PC-9 (cell line): Measurements from ENCODE around the gene ZNF415. TPM values are rescaled to one million over a fixed set of nuclear protein-coding genes. Genes with fewer than 3 reads are reported as not detected.

Experiments used
- BruUV-seq: library from RNA; stranded (reverse); fragments of 400-500 nt; replicated peaks from 2 replicates; lab custom pipeline; 2021; lab: Mats Ljungman, UMichigan
- CTCF ChIA-PET: fragments of 300-600 bp; sonication (Branson Sonifier 250); formaldehyde crosslinking; loops from one replicate; lab custom pipeline; 2022; ENCODE audit warnings: antibody characterized with exemption; lab: Charles Lee
- POLR2A ChIA-PET: fragments of 300-600 bp; sonication (Branson Sonifier 250); formaldehyde crosslinking; loops from one replicate; lab custom pipeline; 2022; ENCODE audit warnings: antibody characterized with exemption; ENCODE audit not compliant: unreplicated experiment; lab: Charles Lee
- DNase-seq, 2 experiments: peaks; one replicate each; pipeline versions ENCODE4 v3.0.0 to v3.0.0-alpha.2; 2015 to 2022; ENCODE audit warnings: mixed read lengths in 1 of 2
- H2AFZ ChIP-seq: fragments of 200-600 bp; sonication (generic); 2 replicates; pipeline ENCODE4 v1.8.1; 2017; ENCODE audit warnings: antibody characterized with exemption
- H3F3A ChIP-seq: fragments of 200-600 bp; sonication (generic); 2 replicates; pipeline ENCODE4 v1.8.1; 2017; ENCODE audit warnings: antibody characterized with exemption, mild to moderate bottlenecking, low read depth; ENCODE audit not compliant: insufficient read depth
- H3K27ac ChIP-seq: fragments of 200-600 bp; sonication (generic); 2 replicates; pipeline ENCODE4 v1.6.1; 2016; ENCODE audit warnings: mixed run types
- H3K27me3 ChIP-seq: fragments of 200-600 bp; sonication (generic); 2 replicates; pipeline ENCODE4 v1.6.1; 2016; ENCODE audit warnings: low read depth, mixed run types; ENCODE audit not compliant: insufficient read depth
- H3K36me3 ChIP-seq: fragments of 200-600 bp; sonication (generic); 2 replicates; pipeline ENCODE4 v1.6.1; 2016; ENCODE audit warnings: low read depth, mixed run types
- H3K4me1 ChIP-seq: fragments of 200-600 bp; sonication (generic); replicated peaks from 2 replicates; pipeline ENCODE4 v1.6.1; 2016; ENCODE audit warnings: mixed run types; ENCODE audit not compliant: insufficient read depth
- H3K4me2 ChIP-seq: fragments of 200-600 bp; sonication (generic); 2 replicates; pipeline ENCODE4 v1.6.1; 2017; ENCODE audit warnings: mixed run types
- H3K4me3 ChIP-seq: fragments of 200-600 bp; sonication (generic); 2 replicates; pipeline ENCODE4 v1.6.1; 2016; ENCODE audit warnings: mixed run types
- H3K79me2 ChIP-seq: fragments of 200-600 bp; sonication (generic); 2 replicates; pipeline ENCODE4 v1.6.1; 2017; ENCODE audit warnings: low read depth, mixed run types
- H3K9me2 ChIP-seq: fragments of 200-600 bp; sonication (generic); 2 replicates; pipeline ENCODE4 v1.8.1; 2017; ENCODE audit warnings: mild to moderate bottlenecking; ENCODE audit not compliant: insufficient read depth
- H3K9me3 ChIP-seq: fragments of 200-600 bp; sonication (generic); 2 replicates; pipeline ENCODE4 v1.8.1; 2016; ENCODE audit warnings: low read depth; ENCODE audit not compliant: insufficient read depth
- H4K20me1 ChIP-seq: fragments of 200-600 bp; sonication (generic); 2 replicates; pipeline ENCODE4 v1.8.1; 2017; ENCODE audit not compliant: insufficient read depth
- EZH2 ChIP-seq: fragments of 200-600 bp; sonication (generic); IDR thresholded peaks from 2 replicates; pipeline ENCODE4 v1.8.0; 2017; ENCODE audit warnings: antibody characterized with exemption, low read depth
- intact Hi-C: fragments of 100-400 bp; cut with micrococcal nuclease; formaldehyde crosslinking; loops from one replicate; pipeline ENCODE4 v1.10.0; 2022; ENCODE audit not compliant: unreplicated experiment
- total RNA-seq: library from RNA; stranded (reverse); gene quantifications from 2 replicates; pipeline ENCODE4 v1.2.3, GENCODE V29; 2021
- TF ChIP-seq, protein P1 (sequence below): fragments of 200-600 bp; sonication (generic); conservative IDR thresholded peaks from 2 replicates; pipeline ENCODE4 v1.6.1; 2017; ENCODE audit warnings: mixed run types, antibody characterized with exemption, mild to moderate bottlenecking, moderate library complexity

ZNF415 gene
- total RNA-seq, 1 experiment from 2014 or later, result 12.9 TPM

DNA sequence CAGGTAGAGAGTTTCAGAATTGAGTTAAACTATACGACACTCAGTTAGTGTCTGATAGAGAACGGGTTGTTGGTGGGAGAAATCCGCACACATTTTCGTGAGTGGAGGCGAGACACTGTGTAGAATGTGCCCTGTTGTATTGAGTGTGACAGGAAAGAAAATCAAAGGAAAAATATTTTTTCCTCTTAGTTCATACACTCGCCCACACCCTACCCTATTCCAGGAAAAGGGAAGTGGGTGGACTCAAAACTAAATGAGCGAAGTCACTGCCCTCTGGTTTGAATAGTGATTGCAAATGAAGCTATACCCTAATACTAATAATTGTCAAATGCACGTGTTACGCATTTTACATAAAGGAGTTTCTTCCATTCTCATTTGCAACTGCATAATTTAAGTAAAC is 24.1 kb upstream of the ZNF415 start:
- DNase-seq, result no peak
- H3K36me3 ChIP-seq, result peaks cover 30% of the 10 kb centered on the region
- H3K9me3 ChIP-seq, result peaks cover 53% of the 10 kb centered on the region
- CTCF ChIA-PET, result no interaction called here
- H4K20me1 ChIP-seq, result no peaks in the 10 kb centered on the region
- H3K4me1 ChIP-seq, result peaks cover 3% of the 10 kb centered on the region; the same call in 1 of the 2 replicates
- no peaks in the 10 kb centered on the region for H3K27me3 ChIP-seq
- no peak overlapping the region for H3K4me3 ChIP-seq
- no peak overlapping the region for H3K4me2 ChIP-seq
- no TSS peak for BruUV-seq
- H3K9me2 ChIP-seq, result no peaks in the 10 kb centered on the region
- no peak overlapping the region for H3K27ac ChIP-seq
- H2AFZ ChIP-seq, result no peak overlapping the region
- POLR2A ChIA-PET, result no interaction called here
- H3F3A ChIP-seq, result no peaks in the 10 kb centered on the region
- no peak for TF ChIP-seq EZH2
- TF ChIP-seq, protein P1, sequence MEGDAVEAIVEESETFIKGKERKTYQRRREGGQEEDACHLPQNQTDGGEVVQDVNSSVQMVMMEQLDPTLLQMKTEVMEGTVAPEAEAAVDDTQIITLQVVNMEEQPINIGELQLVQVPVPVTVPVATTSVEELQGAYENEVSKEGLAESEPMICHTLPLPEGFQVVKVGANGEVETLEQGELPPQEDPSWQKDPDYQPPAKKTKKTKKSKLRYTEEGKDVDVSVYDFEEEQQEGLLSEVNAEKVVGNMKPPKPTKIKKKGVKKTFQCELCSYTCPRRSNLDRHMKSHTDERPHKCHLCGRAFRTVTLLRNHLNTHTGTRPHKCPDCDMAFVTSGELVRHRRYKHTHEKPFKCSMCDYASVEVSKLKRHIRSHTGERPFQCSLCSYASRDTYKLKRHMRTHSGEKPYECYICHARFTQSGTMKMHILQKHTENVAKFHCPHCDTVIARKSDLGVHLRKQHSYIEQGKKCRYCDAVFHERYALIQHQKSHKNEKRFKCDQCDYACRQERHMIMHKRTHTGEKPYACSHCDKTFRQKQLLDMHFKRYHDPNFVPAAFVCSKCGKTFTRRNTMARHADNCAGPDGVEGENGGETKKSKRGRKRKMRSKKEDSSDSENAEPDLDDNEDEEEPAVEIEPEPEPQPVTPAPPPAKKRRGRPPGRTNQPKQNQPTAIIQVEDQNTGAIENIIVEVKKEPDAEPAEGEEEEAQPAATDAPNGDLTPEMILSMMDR, result no peak
- peaks cover 13% of the 10 kb centered on the region for H3K79me2 ChIP-seq
- intact Hi-C loops, result loop anchor here (10.0 kb wide), 1 partner anchor 162 kb away; no protein-coding TSS in a partner anchor

DNA sequence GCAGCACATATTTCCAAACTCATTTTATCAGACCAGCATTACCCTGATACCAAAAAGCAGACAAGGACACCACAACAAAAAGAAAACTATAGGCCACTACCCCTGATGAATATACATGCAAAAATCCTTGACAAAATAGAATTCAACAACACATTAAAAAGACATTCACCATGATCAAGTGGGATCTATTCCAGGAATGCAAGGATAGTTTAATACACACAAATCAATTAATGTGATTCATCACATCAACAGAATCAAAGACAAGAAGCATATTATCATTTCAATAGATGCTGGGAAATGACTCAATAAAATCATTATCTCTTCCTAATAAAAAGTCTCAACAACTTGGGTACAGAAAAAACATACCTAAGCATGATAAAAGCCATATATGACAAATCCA is 14.9 kb upstream of the ZNF415 start:
- TF ChIP-seq, protein P1, result no peak
- TF ChIP-seq EZH2, result no peak
- Histone ChIP-seq H3K27me3 (no peaks in the 10 kb centered on the region), H3K4me3 (0 out of 2 replicates have a peak overlapping the region, but pooled peaks have one; percentile 14), H3K9me3 (peaks cover 82% of the 10 kb centered on the region), H3K36me3 (peaks cover 80% of the 10 kb centered on the region), H3F3A (no peaks in the 10 kb centered on the region), H3K9me2 (no peaks in the 10 kb centered on the region), H3K4me1 (no peaks in the 10 kb centered on the region), H2AFZ (no peak overlapping the region), H4K20me1 (no peaks in the 10 kb centered on the region), H3K4me2 (no peak overlapping the region), H3K79me2 (no peaks in the 10 kb centered on the region), H3K27ac (no peak overlapping the region)
- DNase-seq, result no peak
- no TSS peak for BruUV-seq
- POLR2A ChIA-PET, result interaction anchor here (0.6 kb wide), 1 partner anchor 790 kb away, joined by 3 read pairs; no protein-coding TSS in a partner anchor
- intact Hi-C loops, result no loop called here
- CTCF ChIA-PET, result no interaction called here

DNA sequence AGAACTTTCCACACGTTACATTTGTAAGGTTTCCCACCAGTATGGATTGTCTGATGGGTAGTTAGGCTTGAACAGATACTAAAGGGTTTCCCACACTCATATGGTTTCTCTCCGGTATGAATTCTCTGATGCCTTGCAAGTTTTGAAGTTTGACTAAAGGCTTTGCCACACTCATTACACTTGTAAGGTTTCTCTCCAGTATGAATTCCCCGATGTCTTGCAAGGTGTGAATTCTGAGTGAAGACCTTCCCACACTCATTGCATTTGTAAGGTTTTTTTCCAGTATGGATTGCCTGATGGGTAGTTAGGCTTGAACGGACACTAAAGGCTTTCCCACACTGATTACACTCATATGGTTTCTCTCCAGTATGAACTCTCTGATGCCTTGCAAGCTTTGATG is 7.6 kb upstream of the ZNF415 start:
- no peak for DNase-seq
- peaks cover 85% of the 10 kb centered on the region for H3K9me3 ChIP-seq
- intact Hi-C loops, result no loop called here
- no peak for TF ChIP-seq EZH2
- TF ChIP-seq, protein P1, result no peak
- no peaks in the 10 kb centered on the region for H4K20me1 ChIP-seq
- no TSS peak for BruUV-seq
- H3K27ac ChIP-seq, result no peak overlapping the region
- H2AFZ ChIP-seq, result no peak overlapping the region
- no peaks in the 10 kb centered on the region for H3K9me2 ChIP-seq
- no peaks in the 10 kb centered on the region; the same call in 1 of the 2 replicates for H3F3A ChIP-seq
- H3K4me3 ChIP-seq, result no peak overlapping the region
- no peaks in the 10 kb centered on the region for H3K79me2 ChIP-seq
- no peaks in the 10 kb centered on the region for H3K4me1 ChIP-seq
- H3K27me3 ChIP-seq, result no peaks in the 10 kb centered on the region
- CTCF ChIA-PET, result no interaction called here
- peaks cover 40% of the 10 kb centered on the region for H3K36me3 ChIP-seq
- H3K4me2 ChIP-seq, result no peak overlapping the region
- POLR2A ChIA-PET, result no interaction called here
